ENCODE results near the gene MLLT10.

DNA sequence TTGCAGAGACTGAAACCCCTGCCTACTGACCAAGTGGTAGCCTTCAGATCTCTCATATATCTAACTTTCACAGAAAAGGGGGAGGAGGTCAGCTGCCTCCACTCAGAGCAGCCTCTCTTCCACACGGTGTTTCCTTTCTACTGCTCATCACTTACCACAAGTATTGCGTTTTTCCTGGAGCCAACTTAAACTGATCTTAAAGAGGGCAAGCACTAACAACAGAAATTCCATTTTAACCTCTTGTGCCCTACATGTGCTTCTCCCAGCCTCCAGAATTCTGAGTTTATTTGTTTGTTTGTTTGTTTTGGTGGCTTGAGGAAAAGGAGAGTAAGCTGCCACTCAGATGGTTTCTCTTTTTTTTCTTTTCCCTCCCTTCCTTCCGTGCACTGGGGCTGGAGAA, 27.7 kb upstream of the MLLT10 start:
- TF ChIP-seq, protein P1, sequence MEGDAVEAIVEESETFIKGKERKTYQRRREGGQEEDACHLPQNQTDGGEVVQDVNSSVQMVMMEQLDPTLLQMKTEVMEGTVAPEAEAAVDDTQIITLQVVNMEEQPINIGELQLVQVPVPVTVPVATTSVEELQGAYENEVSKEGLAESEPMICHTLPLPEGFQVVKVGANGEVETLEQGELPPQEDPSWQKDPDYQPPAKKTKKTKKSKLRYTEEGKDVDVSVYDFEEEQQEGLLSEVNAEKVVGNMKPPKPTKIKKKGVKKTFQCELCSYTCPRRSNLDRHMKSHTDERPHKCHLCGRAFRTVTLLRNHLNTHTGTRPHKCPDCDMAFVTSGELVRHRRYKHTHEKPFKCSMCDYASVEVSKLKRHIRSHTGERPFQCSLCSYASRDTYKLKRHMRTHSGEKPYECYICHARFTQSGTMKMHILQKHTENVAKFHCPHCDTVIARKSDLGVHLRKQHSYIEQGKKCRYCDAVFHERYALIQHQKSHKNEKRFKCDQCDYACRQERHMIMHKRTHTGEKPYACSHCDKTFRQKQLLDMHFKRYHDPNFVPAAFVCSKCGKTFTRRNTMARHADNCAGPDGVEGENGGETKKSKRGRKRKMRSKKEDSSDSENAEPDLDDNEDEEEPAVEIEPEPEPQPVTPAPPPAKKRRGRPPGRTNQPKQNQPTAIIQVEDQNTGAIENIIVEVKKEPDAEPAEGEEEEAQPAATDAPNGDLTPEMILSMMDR (IDR thresholded peaks at IDR 0.05) = no peak
- TF ChIP-seq POLR2A (IDR thresholded peaks at IDR 0.05) = no peak

Data from lower leg skin (tissue), 3 donors.